TTC549 (cell line): ENCODE results near the gene DDN.

ENCODE experiments used
- FAIRE-seq: peaks from 2 replicates; lab custom pipeline; 2012; peaks lifted over from hg19 to GRCh38; lab: Jason Lieb, UNC

DDN gene

DNA sequence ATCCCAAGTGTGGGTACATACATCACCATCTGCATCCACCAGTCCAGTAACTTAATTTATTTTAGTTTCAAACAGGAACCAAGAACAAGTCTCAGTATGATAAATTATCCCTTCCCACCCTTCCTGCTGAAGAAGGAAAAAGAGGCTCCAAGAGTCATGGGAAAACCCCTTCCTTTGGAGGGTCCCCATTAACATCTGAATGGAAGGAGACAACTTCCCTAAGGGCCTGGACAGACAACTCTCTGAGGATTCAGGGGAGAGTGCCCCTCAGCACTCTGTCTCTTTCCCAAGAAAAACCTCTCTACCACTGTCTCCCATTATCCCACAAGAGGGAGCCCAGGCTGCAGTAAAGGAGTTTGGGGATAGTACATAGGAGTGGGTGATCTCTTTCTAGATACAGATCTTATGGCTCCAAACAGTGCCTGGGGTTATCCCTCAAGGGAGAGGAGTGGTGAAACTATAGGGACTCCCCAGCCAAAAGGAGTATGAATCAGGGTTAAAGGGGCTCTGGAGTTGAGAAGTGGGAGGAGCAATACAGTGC is 33.8 kb downstream of the DDN start:
- FAIRE-seq, result no peak

DNA sequence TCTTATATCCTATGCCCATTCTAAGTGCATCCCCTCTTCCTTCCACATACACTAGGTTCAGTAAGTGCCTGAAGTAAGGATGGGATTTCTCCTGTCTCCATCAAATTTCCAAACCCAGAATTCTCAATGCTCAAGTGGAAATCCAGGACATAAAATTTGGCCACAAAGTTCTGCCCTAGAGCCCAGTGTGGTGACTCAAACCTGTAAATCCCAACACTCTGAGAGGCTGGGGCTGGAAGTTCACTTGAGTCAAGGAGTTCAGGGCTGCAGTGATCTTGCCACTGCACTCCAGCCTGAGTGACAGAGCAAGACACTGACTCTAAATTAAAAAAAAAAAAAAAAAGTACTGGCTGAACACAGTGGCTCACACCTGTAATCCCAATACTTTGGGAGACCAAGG is 37.4 kb downstream of the DDN start:
- no peak for FAIRE-seq

DNA sequence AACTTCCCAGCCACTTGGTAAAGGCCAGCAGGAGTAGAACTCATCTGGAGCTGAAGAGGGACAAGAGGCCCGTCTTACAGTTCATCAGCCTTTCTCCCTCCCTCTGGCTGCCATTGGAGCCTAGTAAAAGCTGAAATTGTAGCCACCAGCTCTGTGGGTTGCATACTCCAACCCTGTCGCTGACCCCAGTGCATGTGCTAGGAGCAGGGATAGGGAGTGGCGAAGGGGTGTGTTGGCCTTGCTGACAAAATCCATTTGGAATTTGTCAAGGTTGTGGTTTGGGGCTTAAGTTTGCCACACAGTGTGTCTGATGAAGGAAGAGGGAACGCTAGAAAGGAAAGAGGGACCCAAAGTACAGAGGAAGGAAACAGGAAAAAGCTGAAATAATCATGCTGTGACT is 37.8 kb downstream of the DDN start:
- FAIRE-seq, result no peak

DNA sequence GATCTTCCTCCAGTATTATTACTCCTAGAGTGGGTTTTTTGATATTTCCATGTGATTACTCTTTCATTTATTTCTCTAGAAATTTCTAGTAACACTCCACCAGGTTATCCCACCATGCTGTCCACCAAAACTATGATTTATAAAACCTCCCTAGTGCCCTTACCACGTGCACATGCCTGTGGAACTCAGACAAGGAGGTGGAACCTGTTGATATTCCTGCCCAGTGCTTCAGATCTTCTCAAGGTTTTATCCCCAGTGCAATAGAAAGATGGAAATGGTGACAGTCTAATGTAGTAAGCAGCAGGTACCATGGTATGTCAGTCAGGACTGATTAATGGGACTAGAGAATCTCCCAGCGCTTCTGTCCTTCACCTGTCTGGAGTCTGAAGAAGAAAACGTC is 38.3 kb downstream of the DDN start:
- FAIRE-seq, result no peak

DNA sequence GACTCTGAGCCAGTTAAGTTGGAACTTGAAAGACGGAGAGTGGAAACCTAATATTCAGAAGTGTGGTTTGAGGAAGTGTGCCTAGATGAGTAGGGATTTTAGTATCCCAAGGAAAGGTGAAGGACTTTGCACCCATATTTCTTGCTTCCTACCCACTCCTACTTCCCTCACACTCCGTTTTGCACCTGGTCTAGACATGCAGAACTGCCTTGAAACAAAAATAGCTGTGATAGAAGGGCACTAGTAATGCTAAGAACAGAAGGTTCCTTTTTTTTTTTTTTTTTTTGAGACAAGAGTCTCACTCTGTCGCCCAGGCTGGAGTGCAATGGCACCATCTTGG is 41.2 kb downstream of the DDN start:
- FAIRE-seq, result no peak

DNA sequence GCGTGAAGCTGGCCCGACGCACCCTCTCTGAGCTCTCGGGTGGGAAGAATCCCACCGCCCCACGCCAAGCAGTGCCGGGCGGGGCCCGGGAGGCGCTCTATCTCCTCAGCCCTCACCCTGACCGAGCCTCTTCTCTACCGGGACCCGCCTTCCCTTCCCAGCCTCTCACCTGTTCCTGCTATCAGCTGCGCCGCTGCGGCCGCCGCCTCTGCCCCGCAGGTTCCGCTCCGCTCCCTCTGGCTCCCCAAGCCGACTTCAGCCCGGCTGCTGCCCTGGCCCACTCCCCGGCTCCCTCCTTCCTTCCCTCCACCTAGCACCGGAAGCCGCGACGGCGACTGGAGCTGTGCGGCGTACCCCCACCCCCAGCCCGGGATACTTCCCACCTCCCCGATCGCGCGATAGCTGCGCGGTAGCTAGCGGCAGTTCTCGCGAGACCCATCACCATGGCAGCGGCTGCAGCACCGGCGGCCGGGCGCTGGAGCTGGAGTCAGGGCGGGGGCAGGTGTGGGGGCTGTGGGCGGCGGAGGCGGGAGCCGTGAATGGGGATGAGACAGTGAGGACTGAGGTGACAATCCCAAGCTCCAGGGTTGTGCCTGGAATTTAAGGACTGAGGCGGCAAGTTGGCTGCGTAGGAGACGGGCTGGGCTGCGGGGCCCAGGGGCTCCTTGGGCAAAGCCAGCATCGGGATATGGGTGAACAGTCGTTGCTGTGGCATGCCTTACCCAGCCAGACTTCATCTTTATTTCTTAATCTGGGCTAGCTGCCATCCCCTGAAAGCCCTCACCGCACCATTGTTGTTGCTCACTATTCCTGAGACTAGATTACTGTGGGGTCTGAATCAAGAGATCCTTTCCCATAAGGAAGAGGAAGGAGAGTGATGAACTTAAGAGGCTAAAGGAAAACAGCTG is 41.8 kb downstream of the DDN start, which contains the start of gene ARF3:
Gene ARF3, minus strand, starts transcription at position 347 of the 908 bp plus-strand sequence. CDS start 16,392 bp downstream, outside the sequence.
- no peak for FAIRE-seq

DNA sequence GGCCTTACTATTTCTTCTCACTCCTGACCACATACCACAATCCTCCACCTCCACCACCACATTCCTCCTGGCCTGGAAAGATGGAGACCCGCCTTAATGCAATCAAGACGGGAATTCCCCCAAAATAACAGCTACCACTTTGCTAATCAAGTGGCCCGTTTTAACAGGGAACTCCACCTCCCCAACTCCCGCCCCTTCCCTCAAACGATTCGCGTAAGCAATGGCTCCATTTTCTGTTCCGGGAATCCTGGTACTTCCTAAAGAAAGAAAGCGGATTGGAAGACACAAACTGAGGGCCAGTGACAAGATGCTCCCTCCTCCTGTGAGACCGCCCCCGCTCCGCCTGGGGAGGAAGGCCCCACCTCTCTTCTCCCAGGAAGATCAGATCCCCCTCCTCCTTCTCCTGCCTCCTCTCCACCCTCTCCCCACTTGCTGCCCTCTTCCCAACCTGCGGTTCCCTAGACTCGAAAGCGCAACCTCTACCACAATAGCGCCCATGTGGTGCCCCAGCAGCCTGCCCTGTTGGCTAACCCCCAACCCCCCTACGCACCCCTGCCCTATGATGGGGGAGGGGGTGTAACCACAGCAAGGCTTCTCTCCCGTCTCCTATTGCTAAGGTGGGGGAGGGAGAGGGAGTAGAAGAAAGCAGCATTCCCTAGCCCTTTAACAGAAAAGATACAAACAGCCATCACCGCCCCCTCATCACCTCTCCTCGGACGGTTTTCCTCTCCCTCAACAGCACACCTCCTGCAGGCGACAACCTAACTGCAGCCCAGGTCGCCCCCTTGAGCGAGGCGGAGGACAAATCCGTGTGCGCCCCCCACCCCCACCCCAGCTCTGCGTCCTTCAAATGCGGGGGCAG is 42.7 kb downstream of the DDN start:
- FAIRE-seq, result peak; percentile 5

DNA sequence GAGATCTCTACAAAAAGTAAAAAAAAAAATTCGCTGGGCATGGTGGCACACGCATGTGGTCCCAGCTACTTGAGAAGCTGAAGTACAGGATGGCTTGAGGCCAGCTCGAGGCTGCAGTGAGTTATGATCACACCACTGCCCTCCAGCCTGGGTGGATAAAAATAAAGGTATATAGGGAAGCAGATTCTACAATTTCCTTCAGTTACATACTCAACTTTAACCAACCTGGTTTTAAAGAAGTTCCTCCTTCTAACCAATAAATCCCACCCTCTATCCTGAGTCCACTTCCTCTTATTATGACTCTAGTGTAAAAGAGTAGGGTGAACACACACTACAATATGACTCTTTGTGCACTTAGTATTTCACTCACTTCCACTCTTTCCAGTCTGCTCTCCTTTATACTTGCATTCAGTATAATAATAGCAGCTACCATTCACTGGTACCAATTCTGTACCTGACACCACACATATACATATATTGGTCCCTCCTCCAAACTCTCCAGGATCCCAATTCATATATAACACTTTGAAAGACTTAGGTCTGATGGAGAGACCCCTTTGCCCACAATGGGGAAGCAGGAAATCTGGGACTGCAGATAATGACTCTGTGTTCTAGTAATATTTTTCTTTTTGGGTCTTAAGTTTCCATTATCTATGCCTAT is 44.2 kb downstream of the DDN start:
- no peak for FAIRE-seq

DNA sequence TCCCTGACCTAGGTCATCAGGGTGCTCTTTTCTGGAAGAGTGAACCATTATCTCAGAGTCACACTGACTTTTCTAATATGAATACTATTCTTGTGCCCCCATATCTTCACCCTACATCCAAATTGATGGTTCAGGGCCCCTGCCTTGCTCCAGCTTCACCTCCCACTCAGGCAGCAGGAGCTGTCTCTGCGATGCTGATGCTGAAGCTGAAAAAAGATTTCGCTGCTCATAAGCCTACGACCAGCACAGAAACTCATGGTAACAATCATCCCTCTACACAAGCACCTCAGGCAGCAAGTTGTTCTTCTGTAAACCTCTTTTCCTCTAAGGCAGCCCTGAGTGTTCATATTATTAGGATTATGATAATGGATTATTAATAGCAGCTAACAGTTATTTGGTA is 45.1 kb downstream of the DDN start:
- no peak for FAIRE-seq

DNA sequence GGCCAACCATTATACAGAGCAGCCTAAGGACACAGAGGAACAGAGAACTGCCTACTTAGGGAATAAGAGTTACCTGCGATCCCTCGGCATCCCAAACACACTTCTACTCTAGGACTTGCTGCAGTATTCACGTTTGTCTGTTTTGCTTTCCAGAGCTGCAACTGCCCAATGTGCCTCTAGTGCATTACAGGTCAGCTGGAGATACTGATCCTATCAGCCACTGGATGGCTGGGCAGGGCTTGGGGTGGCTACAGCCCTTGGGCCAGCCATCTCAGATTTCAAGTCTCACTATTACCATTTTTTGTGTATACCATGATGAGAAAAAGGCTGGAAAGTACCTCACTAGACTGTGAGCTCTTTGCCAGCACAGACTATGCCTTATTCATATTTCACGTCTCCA is 46.5 kb downstream of the DDN start:
- no peak for FAIRE-seq

DNA sequence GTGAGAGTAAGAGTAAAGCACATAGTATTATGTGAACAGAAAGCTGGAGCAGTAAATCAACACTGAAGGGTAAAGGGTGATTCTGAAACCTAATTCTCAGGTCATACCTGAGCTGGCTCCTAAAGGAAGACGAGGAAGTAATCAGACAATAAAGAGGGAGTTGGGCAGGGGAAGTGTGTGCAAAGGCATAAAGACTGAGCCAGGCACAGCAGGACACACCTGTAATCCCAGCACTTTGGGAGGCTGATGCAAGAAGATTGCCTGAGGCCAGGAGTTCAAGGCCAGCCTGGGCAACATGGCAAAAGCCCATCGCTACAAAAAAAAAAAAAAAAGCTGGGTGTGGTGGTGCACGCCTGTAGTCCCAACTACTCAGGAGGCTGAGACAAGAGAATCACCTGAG is 51.4 kb downstream of the DDN start:
- FAIRE-seq, result no peak

DNA sequence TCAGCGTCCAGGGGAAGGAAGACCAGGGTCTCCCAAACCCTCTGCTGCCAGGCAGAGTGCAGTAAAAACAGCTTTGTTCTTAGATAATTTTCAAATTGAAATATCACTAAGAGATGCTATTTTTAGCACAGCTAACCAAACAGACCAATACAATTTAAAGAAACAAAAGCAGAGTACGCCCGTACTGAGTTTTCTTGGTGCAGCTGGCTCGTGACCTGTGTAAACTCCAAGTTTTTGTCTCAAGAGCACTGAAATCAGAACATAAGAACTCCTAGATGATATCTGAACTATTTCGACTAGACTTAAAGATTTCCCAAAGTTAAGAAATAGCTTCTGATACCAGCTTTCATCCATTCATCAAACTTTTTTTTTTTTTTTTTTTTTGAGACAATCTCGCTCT is 52.2 kb downstream of the DDN start:
- FAIRE-seq, result no peak

DNA sequence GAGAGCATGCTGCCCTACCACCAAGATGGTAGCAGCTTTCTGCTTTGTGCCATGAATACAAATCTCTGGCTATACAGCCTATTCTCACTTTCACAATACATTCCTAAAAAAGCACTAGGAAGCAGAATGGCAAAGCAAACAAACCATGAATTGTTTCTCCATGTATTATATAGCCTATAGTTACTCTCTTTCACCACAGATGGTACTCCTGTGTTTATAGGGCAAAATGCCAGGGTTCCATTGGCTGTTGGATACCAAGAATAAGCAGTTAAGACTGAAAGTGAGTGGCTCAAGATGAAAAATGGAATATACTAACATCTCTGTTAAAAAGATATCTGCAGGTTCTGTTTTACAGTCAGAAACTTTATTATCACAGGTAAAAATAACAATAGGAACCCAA is 53.0 kb downstream of the DDN start:
- no peak for FAIRE-seq
